Dedifferentiated amniotic fluid mesenchymal stem cell (primary cell): ENCODE measurements around the gene KEAP1.
"Not testable (repeated sequence)": the region's sequence is repeated elsewhere in the genome, so short reads cannot be mapped to it uniquely, and the experiment has no call there.

Experiments
- DNase-seq: peaks from one replicate; pipeline ENCODE4 v3.0.0-alpha.2; 2016; ENCODE audit errors: extremely low spot score

KEAP1 gene

DNA sequence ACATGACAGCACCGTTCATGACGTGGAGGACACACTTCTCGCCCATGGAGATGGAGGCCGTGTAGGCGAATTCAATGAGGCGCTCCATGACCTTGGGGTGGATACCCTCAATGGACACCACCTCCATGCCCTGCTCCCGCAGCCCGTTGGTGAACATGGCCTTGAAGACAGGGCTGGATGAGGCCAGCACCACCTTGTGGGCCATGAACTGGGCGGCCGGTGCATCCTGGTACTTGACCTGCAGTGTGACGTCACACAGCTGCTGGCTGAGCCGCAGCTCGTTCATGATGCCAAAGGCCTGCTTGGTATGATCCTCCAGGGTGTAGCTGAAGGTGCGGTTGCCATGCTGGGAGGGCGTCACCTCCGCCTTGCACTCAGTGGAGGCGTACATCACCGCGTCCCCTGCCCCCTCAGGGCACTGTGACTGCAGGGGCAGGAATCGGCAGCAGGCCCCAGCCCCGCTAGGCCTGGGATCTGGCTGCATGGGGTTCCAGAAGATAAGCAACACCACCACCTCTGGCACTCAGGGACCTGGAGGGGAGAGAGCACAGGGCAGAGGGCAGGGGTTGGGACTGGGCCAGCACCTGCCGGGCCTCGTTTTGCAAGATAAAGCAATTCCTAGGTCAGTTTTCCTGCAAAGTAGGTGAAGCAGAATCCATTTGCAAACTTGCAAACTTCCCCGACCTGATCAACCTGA is 3.5 kb downstream of the KEAP1 start:
- DNase-seq: no peak

GRCh38 chr19:10497371-10497770 is 5.8 kb downstream of the KEAP1 start:
- DNase-seq: no peak

GRCh38 chr19:10491472-10492047 is 11.6 kb downstream of the KEAP1 start:
- no peak for DNase-seq

GRCh38 chr19:10486551-10486950 is 16.6 kb downstream of the KEAP1 start:
- DNase-seq: no peak

DNA sequence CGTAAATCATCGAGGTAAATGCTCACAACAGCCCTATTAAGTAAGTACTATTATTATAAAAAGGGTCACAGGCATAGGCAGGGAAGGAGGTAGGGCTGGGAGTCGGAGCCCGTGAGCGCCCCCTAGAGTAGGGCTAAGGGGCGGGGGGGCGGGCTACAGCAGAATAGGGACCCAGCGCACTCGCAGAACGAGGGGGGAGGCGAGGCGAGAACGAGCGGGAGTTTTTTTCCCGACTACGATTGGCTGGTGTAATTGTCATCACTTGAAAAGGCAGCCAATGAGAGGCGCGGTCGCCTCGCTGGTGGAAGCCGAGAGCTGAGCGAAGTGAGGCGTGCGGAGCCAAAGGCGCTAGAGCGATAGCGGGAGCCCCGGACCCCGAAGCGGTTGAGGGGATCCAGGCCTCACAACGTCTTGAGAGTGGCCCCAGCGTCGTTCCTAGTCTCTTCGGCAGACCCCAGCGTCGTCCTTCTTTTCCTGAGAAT is 24.2 kb downstream of the KEAP1 start:
- peak; percentile 51 for DNase-seq

DNA sequence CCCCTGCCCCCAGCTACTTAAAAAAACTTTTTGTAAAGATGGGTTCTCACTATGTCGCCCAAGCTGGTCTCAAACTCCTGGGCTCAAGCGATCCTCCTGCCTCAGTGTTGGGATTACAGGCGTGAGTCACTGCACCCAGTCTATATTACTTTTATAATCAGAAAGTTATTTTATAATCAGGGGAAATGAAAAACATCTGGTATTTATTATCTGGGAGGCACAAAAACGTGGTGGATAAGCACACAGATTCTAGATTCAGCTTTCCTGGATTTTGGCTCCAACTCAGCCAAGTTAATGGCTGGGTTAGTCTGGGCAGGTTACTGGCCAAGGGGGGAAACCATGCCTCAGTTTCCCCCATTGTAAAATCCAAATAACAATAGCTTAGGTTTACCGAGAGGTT is 24.7 kb downstream of the KEAP1 start:
- DNase-seq: peak; percentile 36

DNA sequence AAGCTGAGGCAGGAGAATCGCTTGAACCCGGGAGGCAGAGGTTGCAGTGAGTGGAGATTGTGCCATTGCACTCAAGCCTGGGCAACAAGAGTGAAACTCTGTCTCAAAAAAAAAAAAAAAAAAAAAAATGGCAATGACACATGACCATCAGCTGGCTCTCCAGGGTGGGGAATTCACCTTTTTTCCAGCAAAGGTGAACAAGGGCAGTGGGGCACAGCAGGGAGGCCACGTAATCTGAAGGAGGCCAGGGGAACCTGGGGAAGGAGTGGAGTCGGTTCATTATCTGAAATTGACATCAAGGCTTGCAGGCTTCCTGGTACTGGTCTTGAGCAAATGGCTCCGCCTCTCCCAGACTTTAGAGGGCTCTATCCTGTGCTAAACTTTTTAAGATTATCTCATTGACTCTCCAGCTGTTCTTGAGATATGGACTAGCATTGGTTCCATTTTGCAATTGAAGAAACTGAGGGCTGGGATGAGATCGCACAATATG is 28.1 kb downstream of the KEAP1 start:
- DNase-seq: no peak

DNA sequence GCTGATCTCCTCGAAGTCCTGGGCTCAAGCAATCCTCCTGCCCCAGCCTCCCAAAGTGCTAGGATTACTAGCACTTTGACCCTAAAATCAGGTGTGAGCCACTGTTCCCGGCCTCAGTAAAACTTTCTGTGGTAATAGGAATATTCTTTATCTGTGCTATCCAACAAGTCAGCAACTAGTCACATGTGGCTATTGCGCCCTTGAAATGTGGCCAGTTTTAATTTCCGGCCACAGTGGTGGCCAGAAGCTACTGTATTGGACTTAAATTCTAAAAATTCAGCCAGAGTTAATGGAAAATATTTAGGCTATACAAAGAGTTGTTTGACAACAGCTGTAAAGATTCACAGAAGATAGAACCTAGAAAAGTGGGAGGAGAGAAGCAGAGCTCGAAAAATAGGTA is 30.0 kb downstream of the KEAP1 start:
- no peak for DNase-seq

GRCh38 chr19:10471909-10472308 is 31.2 kb downstream of the KEAP1 start:
- peak; percentile 21 for DNase-seq

GRCh38 chr19:10468133-10468532 is 35.0 kb downstream of the KEAP1 start:
- DNase-seq: no peak

GRCh38 chr19:10467104-10467706 is 36.0 kb downstream of the KEAP1 start:
- no peak for DNase-seq

- no peak for DNase-seq
These were observed 38.7 kb downstream of the KEAP1 start for GRCh38 chr19:10464456-10464855.

DNA sequence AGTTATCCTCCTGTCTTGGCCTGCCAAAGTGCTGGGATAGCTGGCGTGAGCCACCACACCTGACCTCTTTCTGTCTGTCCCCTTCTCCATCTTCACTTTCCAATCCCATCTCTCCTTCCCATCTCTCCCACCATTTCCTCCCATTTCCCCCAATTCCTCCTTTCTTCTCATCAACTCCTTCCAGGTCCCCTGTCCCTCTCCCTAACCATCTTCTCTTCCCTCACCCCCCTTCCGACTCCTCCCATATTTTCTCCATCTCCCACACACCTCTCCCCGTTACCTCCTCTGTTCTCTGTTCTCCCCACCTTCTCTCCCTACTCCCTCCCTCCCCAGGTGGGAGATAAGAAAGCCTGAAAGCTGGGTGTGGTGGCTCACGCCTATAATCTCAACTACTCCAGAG is 40.6 kb downstream of the KEAP1 start:
- no peak for DNase-seq

- not testable (repeated sequence) for DNase-seq
These were observed 41.1 kb downstream of the KEAP1 start for GRCh38 chr19:10462042-10462441.

GRCh38 chr19:10461047-10461949 is 41.9 kb downstream of the KEAP1 start:
- DNase-seq: peak; percentile 76

DNA sequence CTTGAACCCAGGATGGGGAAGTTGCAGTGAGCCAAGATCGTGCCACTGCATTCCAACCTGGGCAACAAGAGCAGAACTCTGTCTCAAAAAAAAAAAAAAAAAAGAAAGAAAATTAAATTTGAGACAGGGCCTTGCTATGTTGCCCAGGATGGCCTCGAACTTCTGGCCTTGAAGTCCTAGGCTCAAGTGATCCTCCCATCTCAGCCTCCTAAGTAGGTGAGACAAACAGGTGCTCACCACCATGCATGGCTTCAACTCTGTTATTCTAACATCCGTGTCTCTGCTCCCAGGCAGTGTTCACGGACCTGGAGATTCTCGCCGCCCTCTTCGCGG is 42.5 kb downstream of the KEAP1 start:
- DNase-seq: no peak

DNA sequence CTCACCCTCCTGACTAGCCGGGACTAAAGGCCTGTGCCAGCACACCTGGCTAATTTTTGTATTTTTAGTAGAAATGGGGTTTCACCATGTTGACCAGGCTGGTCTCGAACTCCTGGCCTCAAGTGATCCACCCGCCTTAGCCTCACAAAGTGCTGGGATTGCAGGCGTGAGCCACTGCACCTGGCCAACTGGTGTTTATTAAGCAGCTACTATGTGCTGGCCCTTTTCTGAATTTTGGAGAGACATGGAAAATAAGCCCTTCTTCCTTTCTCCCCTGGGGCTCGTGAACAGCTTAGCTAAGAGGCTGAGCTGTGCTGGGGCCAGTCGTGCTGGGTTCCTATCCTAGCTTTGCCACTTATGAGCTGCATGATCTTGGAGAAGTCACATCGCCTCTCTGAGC is 44.4 kb downstream of the KEAP1 start:
- DNase-seq: not testable (repeated sequence)

DNA sequence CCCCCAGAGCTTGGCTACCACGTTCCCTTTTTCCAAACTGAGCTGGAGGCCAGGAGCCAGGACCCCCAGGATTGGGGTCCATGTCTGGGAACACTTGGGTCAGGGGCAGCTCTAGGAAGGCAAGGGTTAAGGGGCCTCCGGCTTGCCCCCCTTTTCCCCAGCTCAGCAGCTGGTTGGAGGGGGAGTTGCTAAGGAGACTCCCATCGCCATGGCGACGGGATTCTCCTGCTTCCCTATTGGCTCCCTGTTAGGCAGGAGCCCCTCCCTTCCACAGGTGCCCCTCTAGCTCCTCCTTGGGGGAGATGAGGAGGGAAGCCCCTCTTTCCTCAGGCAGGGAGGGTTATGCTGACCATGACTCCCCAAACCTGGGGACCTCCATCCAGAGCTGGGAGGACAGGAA is 48.9 kb downstream of the KEAP1 start:
- DNase-seq: no peak

GRCh38 chr19:10453852-10454251 is 49.3 kb downstream of the KEAP1 start:
- DNase-seq: no peak

- DNase-seq: no peak
These were observed 50.2 kb downstream of the KEAP1 start for GRCh38 chr19:10452726-10453618.
